ENCODE measurements around the gene ACTA2. TPM values are rescaled to one million over a fixed set of nuclear protein-coding genes. Genes with fewer than 3 reads are reported as not detected.

ACTA2 gene
- total and polyA plus RNA-seq, 4 donors = 13.2 to 182 (median 73.6) TPM

DNA sequence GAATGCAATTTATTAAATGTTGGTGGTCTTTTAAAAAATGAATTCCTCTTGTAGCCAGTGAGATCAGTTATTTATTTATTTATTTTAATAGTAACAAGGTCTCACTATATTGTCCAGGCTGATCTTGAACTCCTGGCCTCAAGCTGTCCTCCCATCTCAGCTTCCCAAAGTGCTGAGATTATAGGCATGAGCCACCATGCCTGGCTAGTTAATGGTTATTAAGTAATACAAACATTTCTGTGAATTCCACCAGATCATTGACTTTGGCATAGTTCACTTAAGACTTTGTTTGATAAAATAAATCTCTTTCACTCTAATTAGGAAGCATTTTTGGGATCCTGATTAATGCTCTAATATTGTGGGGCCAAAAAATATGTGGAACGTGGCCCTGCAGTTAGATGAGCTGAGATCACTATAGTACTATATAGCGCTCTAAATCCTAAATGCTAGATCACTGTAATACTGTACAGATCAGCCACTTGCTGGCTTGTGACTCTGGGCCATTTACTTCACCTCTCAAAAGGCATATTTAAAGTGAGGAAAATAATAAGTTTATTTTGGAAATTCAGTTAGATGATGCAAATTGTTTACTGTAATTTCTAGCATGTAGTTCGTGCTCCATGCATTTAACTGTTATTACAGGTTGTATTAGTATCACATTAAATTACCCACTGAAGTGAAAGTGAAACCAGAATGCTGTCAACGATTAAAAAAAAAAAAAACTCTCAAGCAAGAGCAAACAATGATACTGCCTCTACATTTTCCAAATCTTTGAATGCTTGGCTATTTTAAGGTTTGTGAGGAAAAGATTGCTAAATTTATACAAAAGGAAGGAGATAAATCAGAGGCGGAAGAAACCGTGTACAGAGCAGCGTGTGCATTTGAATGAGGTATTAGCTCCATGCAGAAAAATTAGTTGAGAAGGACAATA, 22.1 kb upstream of the ACTA2 start (continued):
- TF ChIP-seq, protein P1, sequence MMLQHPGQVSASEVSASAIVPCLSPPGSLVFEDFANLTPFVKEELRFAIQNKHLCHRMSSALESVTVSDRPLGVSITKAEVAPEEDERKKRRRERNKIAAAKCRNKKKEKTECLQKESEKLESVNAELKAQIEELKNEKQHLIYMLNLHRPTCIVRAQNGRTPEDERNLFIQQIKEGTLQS (IDR thresholded peaks at IDR 0.05) = no peak
- TF ChIP-seq, protein P2, sequence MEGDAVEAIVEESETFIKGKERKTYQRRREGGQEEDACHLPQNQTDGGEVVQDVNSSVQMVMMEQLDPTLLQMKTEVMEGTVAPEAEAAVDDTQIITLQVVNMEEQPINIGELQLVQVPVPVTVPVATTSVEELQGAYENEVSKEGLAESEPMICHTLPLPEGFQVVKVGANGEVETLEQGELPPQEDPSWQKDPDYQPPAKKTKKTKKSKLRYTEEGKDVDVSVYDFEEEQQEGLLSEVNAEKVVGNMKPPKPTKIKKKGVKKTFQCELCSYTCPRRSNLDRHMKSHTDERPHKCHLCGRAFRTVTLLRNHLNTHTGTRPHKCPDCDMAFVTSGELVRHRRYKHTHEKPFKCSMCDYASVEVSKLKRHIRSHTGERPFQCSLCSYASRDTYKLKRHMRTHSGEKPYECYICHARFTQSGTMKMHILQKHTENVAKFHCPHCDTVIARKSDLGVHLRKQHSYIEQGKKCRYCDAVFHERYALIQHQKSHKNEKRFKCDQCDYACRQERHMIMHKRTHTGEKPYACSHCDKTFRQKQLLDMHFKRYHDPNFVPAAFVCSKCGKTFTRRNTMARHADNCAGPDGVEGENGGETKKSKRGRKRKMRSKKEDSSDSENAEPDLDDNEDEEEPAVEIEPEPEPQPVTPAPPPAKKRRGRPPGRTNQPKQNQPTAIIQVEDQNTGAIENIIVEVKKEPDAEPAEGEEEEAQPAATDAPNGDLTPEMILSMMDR (IDR thresholded peaks at IDR 0.05; ENCODE audit: low read depth, low read length, missing input control) = no peak
- TF ChIP-seq EGR1 (IDR thresholded peaks at IDR 0.05; ENCODE audit: low read depth in 2 of 2) (no peak), TAF1 (conservative IDR thresholded peaks at IDR 0.05) (no peak)

DNA sequence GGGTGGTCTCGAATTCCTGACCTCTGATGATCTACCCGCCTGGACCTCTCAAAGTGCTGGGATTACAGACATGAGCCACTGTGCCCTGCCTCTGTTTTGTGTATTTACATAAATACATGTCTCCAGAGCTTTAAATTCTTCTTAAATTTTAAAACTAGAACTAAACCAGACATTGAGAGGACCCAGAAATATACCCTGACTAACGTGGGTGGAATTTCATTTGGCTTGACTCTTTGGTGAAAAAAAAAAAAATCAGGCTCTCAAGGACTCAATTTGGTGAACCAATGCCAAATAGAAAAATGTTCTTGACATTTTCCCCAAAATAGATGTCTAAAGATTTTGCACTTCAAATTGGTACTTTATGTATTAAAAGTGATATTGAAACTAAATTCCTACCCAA, 21.4 kb upstream of the ACTA2 start:
- H3K36me3 ChIP-seq (ENCODE audit: control insufficient read depth in 4 of 4, insufficient read depth in 3 of 4, low read depth in 1 of 4, low read length in 3 of 4) = no peaks in the 10 kb centered on the region
- no peaks in the 10 kb centered on the region for H3K27me3 ChIP-seq (ENCODE audit: control insufficient read depth in 4 of 4, insufficient read depth in 4 of 4, low read length in 3 of 4)
- no peak overlapping the region for H3K27ac ChIP-seq (ENCODE audit: low read depth in 1 of 2, low read length in 2 of 2)
- no peaks in the 10 kb centered on the region for H3K9me3 ChIP-seq (ENCODE audit: control insufficient read depth in 4 of 4, low read length in 3 of 4)
- TF ChIP-seq FOXA2 (IDR thresholded peaks at IDR 0.05) (no peak), NR2F2 (IDR thresholded peaks at IDR 0.05) (no peak), SP1 (IDR thresholded peaks at IDR 0.05) (no peak), RXRA (IDR thresholded peaks at IDR 0.05) (no peak), YY1 (IDR thresholded peaks at IDR 0.05) (no peak), HNF4A (conservative IDR thresholded peaks at IDR 0.05) (no peak), RAD21 (IDR thresholded peaks at IDR 0.05) (no peak), FOXA1 (IDR thresholded peaks at IDR 0.05) (no peak), HNF4G (IDR thresholded peaks at IDR 0.05) (no peak), TAF1 (conservative IDR thresholded peaks at IDR 0.05) (no peak)
- TF ChIP-seq, protein P1 (IDR thresholded peaks at IDR 0.05) = no peak
- 69% methylated on average over 3 of the region's 3 CpGs for WGBS
- peaks cover 2 to 26% (median 15%) of the 10 kb centered on the region in 4 donors for H3K4me1 ChIP-seq (ENCODE audit: control insufficient read depth in 4 of 4, insufficient read depth in 4 of 4, low read length in 3 of 4)
- no peak overlapping the region for H3K4me3 ChIP-seq (ENCODE audit: low read depth in 1 of 3, low read length in 3 of 3)
- no peak for DNase-seq (ENCODE audit: low spot score)
- H3K9ac ChIP-seq (ENCODE audit: low read depth in 1 of 2, low read length in 2 of 2) = no peak overlapping the region

DNA sequence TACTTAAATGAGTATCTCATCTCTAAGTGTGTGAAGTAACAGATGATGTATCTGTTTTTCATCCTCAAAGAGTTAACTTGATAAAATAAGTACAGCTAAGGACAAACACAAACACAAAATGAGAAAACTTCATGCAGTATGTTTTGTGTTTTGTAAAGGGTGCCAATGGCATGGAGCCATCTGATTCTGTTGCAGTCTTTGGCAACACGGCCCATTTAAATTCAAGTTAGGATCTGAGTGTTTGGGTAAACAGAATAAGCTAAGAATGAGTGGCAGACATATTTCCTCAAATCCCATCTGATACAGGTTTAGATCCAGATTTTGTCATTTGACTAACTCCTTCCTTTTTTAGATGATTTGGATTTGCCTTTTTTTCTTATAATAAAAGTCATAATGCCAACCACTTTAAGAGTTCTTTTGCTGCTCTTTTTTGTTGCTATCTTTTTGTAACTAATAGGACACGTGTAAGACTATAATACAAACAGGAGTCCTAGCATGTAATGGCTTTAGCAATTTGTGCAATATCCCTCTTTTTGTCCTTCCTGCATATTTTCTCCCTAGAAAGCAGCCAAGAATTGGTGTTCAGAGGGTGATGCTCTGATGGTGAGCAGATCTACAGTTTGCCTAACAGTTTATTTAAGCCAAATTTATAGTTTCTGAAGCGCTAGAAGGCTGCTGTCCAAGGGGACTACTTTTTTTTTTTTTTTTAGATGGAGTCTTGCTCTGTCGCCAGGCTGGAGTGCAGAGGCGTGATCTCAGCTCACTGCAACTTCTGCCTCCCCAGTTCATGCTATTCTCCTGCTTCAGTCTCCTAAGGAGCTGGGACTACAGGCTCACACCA, 18.9 kb upstream of the ACTA2 start:
- Histone ChIP-seq H3K27ac (ENCODE audit: low read depth in 1 of 2, low read length in 2 of 2) (no peak overlapping the region), H3K9me3 (ENCODE audit: control insufficient read depth in 4 of 4, low read length in 3 of 4) (no peaks in the 10 kb centered on the region), H3K4me1 (ENCODE audit: control insufficient read depth in 4 of 4, insufficient read depth in 4 of 4, low read length in 3 of 4) (peaks cover 2 to 21% (median 14%) of the 10 kb centered on the region in 4 donors), H3K9ac (ENCODE audit: low read depth in 1 of 2, low read length in 2 of 2) (no peak overlapping the region), H3K4me3 (ENCODE audit: low read depth in 1 of 3, low read length in 3 of 3) (no peak overlapping the region), H3K27me3 (ENCODE audit: control insufficient read depth in 4 of 4, insufficient read depth in 4 of 4, low read length in 3 of 4) (no peaks in the 10 kb centered on the region), H3K36me3 (ENCODE audit: control insufficient read depth in 4 of 4, insufficient read depth in 3 of 4, low read depth in 1 of 4, low read length in 3 of 4) (no peaks in the 10 kb centered on the region)
- TF ChIP-seq, protein P1 (IDR thresholded peaks at IDR 0.05) = no peak
- TF ChIP-seq, protein P2 (IDR thresholded peaks at IDR 0.05; ENCODE audit: low read depth, low read length, missing input control) = no peak
- TF ChIP-seq HNF4G (IDR thresholded peaks at IDR 0.05) (no peak), TAF1 (conservative IDR thresholded peaks at IDR 0.05) (no peak), RAD21 (IDR thresholded peaks at IDR 0.05) (no peak), EGR1 (IDR thresholded peaks at IDR 0.05; ENCODE audit: low read depth in 2 of 2) (no peak), GABPA (IDR thresholded peaks at IDR 0.05 in 1 of 2, conservative IDR thresholded peaks at IDR 0.05 in 1 of 2) (no peak), JUND (IDR thresholded peaks at IDR 0.05) (no peak)
- DNase-seq (ENCODE audit: low spot score) = no peak
- WGBS = 37% methylated on average over 5 of the region's 5 CpGs
